NCI-H146 treated with DMSO at 0.1 percent for 48 hours (cell line): ENCODE results near the gene MIP.
A peak's percentile ranks its signal among the peaks of the same experiment; 100 is the strongest.
"Not testable (repeated sequence)": the region's sequence is repeated elsewhere in the genome, so short reads cannot be mapped to it uniquely, and the experiment has no call there.

Source experiments
- DNase-seq: peaks from one replicate; lab custom pipeline; 2025; ENCODE audit not compliant: unreplicated experiment; lab: John Stamatoyannopoulos, UW

MIP gene

GRCh38 chr12:56468216-56469006 is 14.0 kb upstream of the MIP start, which contains the start of gene SPRYD4:
SPRYD4 (plus strand) TSS chr12:56468578; CDS start chr12:56468592, 14 bp downstream.
- DNase-seq = peak; percentile 92

DNA sequence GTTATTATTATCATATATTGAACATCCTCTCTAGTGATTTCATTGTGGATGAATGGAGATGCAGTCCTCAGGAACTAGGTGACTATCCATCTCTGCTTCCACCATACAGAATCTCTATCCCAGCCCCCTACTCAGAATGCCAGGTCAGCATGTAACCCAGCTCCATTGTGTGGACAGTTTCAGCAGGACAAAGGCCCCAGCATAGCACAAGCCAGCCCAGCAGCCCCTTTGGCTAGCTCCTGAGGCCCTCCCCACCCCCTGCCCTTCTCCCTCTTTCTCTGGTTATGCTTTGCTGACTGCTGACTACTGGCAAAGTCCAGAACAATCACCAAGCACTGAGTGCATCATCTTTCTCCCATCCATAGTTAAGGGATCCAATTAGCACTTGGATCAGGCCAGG is 8.1 kb upstream of the MIP start:
- no peak for DNase-seq

- no peak for DNase-seq
Measured at GRCh38 chr12:56461235-56462159, 7.0 kb upstream of the MIP start.

DNA sequence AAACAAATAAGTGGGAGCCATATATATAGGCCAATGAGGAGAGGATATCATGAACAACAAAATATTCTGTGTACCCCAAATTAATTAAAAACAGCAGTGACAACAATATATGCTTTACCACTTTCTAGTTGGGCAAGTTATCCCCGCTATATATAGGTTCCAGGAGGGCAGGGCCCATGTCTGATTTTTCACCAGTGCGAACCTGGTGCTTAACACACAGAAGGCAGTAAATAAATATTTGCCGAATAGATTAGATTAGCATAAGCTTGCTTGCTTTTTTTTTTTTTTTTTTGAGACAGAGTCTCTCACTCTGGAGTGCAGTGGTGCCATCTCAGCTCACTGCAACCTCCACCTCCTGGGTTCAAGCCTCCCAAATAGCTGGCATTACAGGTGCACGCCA is 3.4 kb upstream of the MIP start:
- DNase-seq = no peak

DNA sequence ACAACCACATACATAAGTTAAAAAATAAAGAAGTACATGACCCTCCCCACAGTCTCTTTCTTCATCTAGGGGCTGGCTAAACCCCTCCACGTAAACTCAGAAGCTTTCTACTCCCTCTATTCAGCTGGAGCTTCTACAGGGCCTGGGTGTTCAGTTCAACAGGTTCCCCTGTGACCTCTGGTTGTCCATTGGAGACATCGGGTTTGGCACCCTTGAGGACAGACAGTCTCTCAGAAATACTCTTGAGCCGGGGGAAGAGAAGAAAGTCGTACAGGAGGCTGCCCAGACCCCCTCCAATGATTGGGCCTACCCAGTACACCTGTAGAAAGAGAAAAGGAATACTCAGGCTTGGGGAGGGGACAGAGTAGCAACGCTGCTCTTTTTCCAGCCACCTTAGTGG is 3.3 kb downstream of the MIP start:
- DNase-seq = no peak

DNA sequence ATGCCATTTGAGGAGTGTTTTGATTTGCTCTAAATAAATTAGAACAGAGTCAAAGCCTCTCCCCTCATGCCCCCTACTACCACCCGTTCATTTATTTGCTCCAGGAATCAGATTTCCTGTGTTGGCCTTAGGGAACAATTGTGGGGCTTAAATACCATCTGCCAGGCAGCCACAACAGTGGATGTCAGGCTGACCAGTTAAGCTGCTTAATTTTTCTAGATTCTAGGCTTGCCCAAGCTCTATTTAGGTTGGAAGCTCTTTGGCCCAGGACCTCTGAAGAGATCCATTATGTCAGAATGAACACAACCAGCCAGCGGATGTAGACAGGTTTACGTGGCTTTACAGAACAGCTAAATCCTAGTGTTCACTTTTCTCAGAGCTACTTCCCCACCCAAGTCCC is 4.2 kb downstream of the MIP start:
- peak; percentile 36 for DNase-seq

GRCh38 chr12:56449622-56449984 is 4.9 kb downstream of the MIP start:
- DNase-seq = no peak

DNA sequence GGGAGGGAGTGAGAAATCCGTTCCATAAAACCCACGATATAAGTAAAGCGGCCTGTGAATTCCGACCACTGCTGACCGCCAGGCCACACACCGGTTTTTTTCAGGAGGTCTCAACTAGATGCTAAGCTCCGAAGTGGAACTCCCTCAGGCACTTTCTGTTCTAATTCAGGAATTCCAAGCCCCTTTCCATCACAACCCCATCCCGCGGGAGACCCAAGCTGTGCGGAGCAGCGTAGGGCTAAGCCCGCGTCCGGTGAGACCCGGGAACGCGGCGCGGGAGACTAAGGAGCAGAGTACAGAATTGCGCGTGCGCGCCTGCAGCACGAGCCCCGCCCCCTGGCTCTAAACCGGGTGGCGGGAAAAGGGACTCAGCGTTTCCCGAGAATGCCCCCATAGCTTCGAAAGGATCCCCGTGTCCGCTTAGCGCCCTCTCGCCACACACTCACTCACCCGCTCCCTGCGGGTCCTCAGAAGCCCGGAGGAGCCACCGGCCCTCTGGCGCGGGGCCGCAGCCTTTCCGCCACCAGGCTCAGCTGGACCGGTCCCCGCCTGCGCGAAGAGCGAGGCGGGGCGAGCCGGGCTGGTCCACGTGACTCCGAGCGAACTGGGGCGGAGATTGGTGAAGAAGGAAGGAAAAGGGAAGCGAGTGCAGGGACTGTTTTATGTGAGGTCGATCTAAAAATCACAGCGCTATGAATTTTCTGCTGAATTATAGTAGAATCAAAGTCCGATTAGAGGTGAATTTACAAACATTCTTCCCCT is 5.4 kb downstream of the MIP start, which contains the start of gene TIMELESS:
TIMELESS (minus strand) TSS at position 567 of the 762 bp plus-strand sequence. CDS start 15,256 bp downstream, outside the sequence.
- DNase-seq = peak; percentile 95

DNA sequence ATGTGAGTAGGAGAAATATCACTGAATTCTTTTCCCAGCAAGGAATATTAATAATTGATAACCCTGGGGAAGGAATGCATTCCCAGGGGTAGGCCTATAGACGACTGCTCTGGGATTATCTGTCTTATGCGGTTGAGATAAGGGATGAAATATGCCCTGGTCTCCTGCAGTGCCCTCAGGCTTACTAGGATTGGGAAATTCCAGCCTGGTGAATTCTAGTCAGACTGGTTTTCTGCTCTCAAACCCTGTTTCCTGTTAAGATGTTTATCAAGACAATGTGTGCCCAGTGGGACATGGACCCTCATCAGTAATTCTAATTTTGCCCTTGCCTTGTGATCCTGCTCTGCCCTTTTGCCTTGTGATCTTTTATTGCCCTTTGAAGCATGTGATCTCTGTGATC is 11.2 kb downstream of the MIP start:
- not testable (repeated sequence) for DNase-seq

GRCh38 chr12:56437430-56438176 is 16.9 kb downstream of the MIP start:
- DNase-seq = no peak

DNA sequence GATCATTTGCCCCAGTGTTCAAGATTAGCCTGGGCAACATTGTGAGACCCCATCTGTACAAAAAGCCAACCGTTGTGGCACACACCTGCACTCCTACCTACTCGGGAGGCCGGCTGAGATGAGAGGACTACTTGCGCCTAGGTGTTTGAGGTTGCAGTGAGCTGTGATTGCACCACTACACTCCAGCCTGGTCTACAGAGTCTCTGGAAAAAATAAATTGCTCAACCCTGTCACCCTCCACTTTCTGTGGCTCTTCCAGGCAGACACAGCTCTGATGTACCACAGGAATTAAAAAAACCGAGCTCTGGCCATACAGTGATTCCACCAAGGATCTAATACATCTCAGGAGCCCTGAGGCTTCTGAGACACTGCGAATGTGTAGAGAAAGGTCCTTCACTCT is 19.6 kb downstream of the MIP start:
- no peak for DNase-seq

GRCh38 chr12:56431850-56432249 is 22.6 kb downstream of the MIP start:
- no peak for DNase-seq

GRCh38 chr12:56431288-56431687 is 23.2 kb downstream of the MIP start:
- no peak for DNase-seq

DNA sequence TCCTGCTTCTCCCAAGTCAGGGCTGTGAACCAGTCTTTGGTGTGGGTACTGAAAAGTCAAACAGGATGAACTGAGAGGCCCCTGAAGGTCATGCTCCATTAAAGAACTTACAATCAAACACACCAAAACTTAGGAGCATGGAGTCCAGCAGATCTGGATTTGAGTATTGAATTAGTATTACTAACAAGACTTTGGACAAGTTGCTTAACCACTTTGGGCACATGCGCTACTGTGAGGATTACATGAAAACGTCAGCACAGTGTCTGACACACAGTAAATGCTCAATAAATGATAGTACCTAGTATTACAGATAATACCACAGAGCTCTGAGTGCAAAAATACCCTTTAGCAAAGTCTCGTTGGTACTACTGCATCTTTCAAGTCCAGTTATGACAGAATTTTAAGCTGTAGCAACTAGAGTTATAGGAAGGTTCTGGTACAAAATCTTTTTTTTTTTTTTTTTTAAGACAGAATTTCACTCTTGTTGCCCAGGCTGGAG is 28.5 kb downstream of the MIP start:
- DNase-seq = no peak

- DNase-seq = no peak
Measured at GRCh38 chr12:56425193-56425592, 29.3 kb downstream of the MIP start.

DNA sequence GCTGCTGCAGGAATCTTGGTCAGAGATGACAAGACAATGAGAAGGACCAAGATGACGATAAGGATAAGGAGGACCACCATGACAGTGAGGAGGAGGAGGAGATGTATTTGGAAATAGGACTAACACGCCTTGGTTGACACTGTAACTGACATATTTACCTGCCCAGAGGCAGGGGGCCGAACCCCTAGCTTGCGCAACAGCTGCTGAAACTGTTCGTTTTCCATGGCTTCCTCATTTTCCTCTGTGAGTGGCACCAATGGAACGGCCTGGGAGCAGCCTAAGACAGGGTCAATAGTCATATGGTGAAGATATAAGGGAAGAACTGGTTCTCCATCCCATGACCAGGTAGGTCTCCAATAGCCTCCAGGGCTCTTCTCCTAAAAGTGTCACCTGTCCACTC is 34.0 kb downstream of the MIP start:
- no peak for DNase-seq

- no peak for DNase-seq
Measured at GRCh38 chr12:56417739-56418138, 36.7 kb downstream of the MIP start.

DNA sequence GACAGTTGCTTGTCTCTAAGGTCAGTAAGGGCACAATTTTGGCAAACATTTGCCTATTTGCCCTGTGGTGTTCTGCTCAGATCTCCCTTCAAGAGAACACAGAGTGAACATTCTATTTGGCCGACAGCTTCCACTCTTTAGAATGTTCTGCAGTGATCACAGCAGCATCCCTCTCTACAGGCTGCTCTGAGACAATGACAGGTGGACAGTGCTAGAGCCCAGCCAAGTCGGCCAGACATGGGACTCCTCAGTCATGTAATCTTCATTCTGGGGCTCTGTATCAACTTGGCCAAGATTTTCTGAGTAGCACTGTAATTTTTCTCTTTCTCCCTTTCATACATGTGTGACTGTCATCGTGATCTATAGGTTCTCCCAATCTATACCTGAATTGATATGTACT is 40.1 kb downstream of the MIP start:
- DNase-seq = no peak

DNA sequence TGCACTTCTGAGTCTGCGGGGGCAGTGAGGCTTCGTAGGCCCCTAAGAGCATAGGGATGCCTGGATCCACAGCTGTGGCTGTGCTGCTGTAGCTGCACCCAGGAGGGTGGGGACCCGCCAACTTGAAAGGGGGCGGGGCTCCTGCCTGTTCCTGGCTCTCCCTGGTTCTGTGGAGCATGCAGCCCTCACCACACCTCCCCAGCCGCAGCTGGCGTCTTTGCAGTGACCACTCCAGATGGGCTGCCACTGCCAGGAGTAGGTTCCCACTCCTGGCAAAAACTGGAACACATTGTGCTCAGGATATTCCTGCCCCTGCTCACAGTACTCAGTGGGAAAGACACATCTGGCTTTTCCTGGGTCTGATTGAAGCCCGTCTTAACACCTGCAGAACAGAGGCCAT is 41.1 kb downstream of the MIP start:
- no peak for DNase-seq
